HG03432 (cell line): Measurements from ENCODE around the gene WIPF2.
A peak's percentile ranks its signal among the peaks of the same experiment; 100 is the strongest.

ENCODE experiments used
- ATAC-seq: cut with Tn5 transposase; IDR thresholded peaks from one replicate; pipeline ENCODE4 v1.9.1; 2021; ENCODE audit warnings: mild to moderate bottlenecking, moderate library complexity; ENCODE audit not compliant: unreplicated experiment

Gene WIPF2

GRCh38 chr17:40312131-40312731 lies 93.1 kb downstream of the WIPF2 start:
- peak; percentile 35 for ATAC-seq

- no peak for ATAC-seq
Observed at GRCh38 chr17:40312893-40313667, 94.0 kb downstream of the WIPF2 start.

GRCh38 chr17:40313668-40314583 lies 94.8 kb downstream of the WIPF2 start:
- ATAC-seq: no peak

GRCh38 chr17:40314584-40314956 lies 95.5 kb downstream of the WIPF2 start:
- ATAC-seq: no peak

GRCh38 chr17:40315206-40315605 lies 96.1 kb downstream of the WIPF2 start:
- ATAC-seq: no peak

- no peak for ATAC-seq
Observed at GRCh38 chr17:40315678-40316570, 96.8 kb downstream of the WIPF2 start.

- ATAC-seq: no peak
Observed at GRCh38 chr17:40316571-40317344, 97.7 kb downstream of the WIPF2 start.

- ATAC-seq: no peak
Observed at GRCh38 chr17:40317345-40317873, 98.3 kb downstream of the WIPF2 start.

- peak; percentile 53 for ATAC-seq
Observed at GRCh38 chr17:40317880-40318829, 99.1 kb downstream of the WIPF2 start.

- no peak for ATAC-seq
Observed at GRCh38 chr17:40318830-40319391, 99.8 kb downstream of the WIPF2 start.

GRCh38 chr17:40319651-40320540 lies 100.8 kb downstream of the WIPF2 start:
- ATAC-seq: no peak

GRCh38 chr17:40320756-40321523 lies 101.8 kb downstream of the WIPF2 start:
- no peak for ATAC-seq

- no peak for ATAC-seq
Observed at GRCh38 chr17:40321524-40321929, 102.4 kb downstream of the WIPF2 start.

GRCh38 chr17:40321961-40322357 lies 102.9 kb downstream of the WIPF2 start:
- ATAC-seq: no peak

GRCh38 chr17:40322358-40323315 lies 103.5 kb downstream of the WIPF2 start:
- peak; percentile 35 for ATAC-seq
